GM19455 (cell line): ENCODE data around the gene RRP1B.
"Not testable (repeated sequence)": the region's sequence is repeated elsewhere in the genome, so short reads cannot be mapped to it uniquely, and the experiment has no call there.

Experiments used
- ATAC-seq: cut with Tn5 transposase; IDR thresholded peaks from one replicate; pipeline ENCODE4 v1.9.1; 2021; ENCODE audit not compliant: unreplicated experiment

RRP1B gene

DNA sequence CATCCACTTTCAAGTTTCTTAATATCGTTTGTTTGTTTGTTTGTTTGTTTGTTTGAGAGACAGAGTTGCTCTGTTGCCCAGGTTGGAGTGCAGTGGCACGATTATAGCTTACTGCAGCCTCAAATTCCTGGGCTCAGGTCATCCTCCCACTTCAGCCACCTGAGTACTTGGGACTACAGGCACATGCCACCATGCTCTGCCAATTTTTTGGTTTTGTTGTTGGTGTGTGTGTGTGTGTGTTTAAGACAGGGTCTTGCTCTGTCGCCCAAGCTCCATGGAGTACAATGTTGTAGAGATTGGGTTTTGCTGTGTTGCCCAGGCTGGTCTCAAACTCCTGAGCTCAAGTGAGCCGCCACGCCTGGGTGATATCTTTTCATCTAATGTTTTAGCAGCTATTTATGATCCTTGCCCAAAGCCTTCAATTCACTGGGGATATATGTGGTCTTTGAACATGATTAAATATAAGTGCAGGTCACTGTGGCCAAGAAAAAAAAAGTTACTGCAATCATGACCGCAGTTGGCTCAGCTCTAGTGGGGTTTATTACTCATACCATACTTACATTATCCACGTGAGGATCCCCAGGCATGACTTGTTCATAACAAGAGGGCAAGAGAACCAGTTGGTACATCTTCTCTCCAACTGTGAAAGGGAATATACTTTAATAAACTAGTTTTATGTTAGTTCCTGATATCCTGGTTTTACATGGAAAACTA lies 8.0 kb downstream of the RRP1B start:
- ATAC-seq: no peak

DNA sequence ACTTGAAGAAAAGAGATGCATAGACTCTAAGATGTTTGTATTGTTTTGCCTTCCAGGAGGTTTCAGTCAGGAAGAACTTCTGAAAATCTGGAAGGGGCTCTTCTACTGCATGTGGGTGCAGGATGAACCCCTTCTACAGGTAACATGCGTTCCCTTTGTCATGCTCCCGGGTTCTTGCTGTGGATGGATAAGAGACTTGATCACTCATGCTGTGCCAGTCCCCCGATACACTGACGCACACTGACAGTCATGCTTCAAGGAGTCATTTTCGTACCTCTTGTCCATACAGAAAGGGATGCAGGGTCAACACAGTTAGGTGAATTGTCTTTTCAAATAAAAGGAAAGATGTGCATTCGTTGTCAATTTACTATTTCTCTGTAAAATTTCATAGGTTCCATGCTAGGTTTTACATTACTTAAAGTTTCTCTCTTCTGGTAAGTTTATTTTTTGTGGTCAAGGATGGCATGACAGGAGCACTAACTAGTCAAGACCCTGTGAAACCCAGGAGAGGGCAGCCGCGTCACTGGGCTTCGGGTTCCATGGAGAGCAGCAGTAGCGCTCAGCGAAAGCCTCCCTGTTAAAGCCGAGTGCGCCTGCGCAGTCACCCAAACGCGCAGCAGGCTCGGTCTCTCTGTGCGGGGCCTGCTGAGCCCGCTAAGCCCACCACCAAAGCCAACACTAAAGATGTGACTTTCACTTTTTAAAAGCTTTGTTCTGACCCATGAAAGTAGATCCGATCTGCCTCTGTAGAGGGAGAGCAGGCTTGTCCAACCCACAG lies 10.7 kb downstream of the RRP1B start:
- no peak for ATAC-seq

GRCh38 chr21:43675871-43676270 lies 16.5 kb downstream of the RRP1B start:
- no peak for ATAC-seq

DNA sequence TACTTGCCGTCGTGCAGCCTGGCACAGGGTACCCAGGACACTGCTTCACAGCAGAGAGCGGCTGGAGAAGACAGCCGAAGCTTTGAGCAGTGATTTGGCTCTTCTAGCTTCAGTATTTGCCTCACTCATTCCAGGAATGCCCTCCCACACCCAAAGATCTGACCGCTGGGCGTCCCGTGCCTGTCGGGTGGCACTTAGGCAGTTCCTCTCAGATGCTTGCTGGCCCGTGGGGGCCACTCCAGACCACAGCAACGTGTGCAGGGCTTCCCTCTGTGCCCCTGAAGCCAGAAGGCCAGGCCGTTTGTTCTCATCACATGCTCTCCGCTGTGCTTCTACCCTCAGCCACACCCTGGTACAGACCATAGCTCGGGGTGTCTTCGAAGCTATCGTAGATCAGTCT lies 17.0 kb downstream of the RRP1B start:
- ATAC-seq: no peak

DNA sequence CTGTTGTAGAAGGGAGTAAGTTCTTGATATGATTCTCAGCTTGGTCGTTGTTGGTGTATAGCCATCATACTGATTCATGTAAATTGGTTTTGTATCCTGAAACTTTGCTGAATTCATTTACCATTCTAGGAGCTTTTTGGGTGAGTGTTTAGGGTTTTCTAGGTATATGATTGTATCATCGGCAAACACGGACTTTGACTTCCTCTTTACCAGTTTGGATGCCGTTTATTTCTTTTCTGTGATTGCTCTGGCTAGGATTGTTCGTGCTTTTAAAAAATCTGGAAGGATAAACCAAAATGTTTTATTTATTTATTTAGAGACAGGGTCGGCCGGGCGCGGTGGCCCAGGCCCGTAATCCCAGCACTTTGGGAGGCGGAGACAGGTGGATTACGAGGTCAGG lies 20.6 kb downstream of the RRP1B start:
- no peak for ATAC-seq

- ATAC-seq: not testable (repeated sequence)
Measured at GRCh38 chr21:43680421-43680820, 21.1 kb downstream of the RRP1B start.

- no peak for ATAC-seq
Measured at GRCh38 chr21:43681650-43682049, 22.3 kb downstream of the RRP1B start.

- ATAC-seq: no peak
Measured at GRCh38 chr21:43684424-43684823, 25.1 kb downstream of the RRP1B start.

GRCh38 chr21:43686811-43687565 lies 27.6 kb downstream of the RRP1B start:
- no peak for ATAC-seq

DNA sequence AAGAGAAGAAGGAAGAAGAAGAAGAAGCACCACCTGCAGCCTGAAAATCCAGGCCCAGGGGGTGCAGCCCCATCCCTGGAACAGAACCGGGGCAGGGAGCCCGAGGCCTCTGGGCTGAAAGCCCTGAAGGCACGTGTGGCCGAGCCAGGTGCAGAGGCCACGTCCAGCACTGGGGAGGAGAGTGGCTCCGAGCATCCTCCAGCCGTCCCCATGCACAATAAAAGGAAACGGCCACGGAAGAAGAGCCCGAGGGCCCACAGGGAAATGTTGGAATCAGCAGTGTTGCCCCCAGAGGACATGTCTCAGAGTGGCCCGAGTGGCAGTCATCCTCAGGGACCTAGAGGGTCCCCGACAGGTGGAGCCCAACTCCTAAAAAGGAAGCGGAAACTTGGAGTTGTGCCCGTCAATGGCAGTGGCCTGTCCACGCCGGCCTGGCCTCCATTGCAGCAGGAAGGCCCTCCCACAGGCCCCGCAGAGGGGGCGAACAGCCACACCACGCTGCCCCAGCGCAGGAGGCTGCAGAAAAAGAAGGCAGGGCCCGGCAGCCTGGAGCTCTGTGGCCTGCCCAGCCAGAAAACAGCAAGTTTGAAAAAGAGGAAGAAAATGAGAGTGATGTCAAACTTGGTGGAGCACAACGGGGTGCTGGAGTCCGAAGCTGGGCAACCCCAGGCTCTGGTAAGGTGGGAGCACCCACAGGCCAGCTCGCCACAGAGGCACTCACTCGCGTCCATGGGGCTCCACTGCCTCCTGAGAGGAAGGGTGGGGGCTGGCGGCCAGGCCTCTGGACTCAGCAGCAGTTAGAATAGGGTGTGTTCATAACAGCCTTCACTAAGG lies 28.4 kb downstream of the RRP1B start:
- no peak for ATAC-seq

DNA sequence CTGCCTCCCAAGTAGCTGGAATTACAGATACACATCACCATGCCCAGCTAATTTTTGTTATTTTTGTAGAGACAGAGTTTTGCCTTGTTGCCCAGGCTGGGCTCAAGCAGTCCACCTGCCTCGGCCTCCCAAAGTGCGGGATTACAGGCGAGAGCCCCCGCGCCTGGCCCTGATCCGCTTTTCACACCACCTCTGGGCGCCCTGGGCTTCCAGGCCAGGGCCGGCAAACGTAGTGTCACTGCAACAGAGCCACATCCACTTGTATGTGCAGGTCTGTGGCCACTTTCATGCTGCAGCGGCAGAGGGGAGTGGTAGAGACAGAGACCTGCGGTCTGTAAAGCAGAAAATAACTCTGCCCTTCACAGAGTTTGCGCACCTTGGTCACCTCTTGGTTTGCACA lies 29.5 kb downstream of the RRP1B start:
- ATAC-seq: no peak

- no peak for ATAC-seq
Measured at GRCh38 chr21:43689556-43690337, 30.4 kb downstream of the RRP1B start.

DNA sequence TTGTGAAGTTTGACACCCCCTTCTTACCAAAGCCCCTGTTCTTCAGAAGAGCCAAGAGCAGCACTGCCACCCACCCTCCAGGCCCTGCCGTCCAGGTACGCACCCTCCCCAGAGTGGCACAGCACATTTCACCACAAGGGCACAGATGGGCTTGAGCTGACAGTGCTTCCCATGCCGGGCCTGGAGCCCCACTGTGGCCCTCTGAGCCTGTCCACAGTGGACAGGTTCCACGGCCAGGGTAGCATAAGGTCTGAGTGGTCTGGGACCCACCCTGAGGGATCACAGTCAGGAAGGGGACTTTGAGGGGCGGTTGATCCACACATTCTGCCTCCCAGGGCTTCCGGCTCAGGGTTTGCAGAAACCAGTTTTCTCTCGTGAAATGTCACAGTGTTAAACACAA lies 31.0 kb downstream of the RRP1B start:
- no peak for ATAC-seq

DNA sequence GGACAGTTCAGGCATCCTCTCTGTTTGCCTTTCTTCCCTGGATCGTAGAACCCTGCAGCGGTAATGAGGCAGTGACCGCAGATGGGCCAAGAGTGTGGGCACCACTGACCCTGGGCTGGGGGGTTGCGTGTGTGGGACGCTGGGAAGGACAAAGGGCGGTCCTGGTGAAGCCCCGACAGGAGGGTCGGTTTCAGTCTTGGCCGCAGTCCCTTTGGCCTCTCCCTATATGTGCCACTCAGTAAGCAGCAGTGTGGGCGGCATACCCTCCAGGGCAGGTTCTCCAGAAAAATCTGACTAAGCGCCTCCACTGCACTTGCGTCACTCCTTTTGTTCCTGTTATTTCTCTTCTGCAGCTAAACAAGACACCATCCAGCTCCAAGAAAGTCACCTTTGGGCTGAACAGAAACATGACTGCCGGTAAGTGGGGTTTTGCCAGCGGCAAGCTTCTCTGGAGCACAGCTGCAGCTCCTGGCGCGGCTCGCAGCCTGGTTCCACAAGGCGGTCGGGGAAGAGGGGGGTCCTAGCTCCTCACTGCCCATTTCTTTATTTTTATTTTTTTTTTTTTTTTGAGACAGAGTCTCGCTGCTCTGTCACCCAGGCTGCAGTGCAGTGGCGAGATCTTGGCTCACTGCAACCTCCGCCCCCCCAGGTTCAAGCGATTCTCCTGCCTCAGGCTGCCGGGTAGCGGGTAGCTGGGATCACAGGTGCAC lies 31.9 kb downstream of the RRP1B start:
- no peak for ATAC-seq

- ATAC-seq: no peak
Measured at GRCh38 chr21:43691801-43692200, 32.4 kb downstream of the RRP1B start.

DNA sequence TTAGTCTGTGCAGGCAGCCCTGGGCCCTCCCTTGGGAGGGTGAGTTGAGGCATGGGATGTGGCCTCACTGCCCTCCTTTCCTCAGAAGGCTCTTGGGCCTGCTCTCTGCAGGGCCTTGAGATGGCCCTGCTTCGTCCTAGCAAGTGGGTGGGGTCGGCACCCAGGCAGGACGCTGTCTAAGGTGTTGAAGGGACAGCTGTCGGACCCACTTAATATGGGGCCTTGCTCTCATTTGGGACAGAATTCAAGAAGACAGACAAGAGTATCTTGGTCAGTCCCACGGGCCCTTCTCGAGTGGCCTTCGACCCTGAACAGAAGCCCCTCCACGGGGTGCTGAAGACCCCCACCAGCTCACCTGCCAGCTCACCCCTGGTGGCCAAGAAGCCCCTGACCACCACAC lies 33.6 kb downstream of the RRP1B start:
- ATAC-seq: no peak

DNA sequence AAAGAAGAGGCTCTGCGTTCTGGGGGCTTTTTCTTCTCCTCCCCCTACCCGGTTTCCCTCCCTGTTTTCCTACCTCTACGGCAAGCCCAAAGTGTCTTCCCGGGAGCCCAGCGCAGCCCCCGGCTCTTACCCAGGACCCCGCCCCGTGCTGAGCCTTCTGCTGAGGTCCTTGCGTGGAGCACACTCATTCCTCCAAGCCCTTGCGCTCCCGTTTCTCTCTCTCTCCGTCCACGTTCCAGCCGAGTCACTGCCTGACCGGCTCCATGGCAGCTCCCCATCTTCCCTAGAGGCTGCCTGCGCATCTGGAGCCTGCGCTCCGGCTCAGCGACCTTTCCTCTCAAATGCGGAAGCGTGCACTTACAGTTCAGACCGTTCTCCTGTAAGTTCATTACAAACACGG lies 34.6 kb downstream of the RRP1B start:
- ATAC-seq: no peak

- no peak for ATAC-seq
Measured at GRCh38 chr21:43694437-43695079, 35.2 kb downstream of the RRP1B start.

DNA sequence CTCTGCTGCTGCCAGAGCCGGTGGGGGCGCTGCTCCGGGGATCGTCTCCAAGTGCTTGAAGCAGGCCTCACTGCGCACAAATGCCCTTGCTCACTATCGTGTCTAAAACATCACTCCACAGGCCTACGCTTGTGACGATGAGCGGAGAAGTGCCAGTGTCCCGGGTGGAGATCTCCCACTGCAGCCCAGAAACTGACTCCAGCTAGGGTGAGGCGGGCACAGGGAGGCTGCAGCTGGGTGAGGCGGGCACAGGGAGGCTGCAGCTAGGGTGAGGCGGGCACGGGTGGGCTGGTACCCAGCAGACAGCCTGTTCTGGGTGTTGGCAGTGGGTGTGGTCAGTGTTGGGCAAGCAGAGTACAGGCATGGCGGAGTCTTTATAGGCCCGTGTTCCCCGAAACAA lies 36.9 kb downstream of the RRP1B start:
- ATAC-seq: no peak
